C4-2B (cell line): ENCODE measurements around the gene GDF10.

Experiments used
- ZFX ChIP-seq: fragments of 450-650 bp; IDR thresholded peaks from 2 replicates; pipeline ENCODE4 v1.6.1; 2017
- TF ChIP-seq, protein P1 (sequence below): fragments of 450-650 bp; conservative IDR thresholded peaks from 2 replicates; pipeline ENCODE4 v1.5.1; 2017; ENCODE audit warnings: mild to moderate bottlenecking

DNA sequence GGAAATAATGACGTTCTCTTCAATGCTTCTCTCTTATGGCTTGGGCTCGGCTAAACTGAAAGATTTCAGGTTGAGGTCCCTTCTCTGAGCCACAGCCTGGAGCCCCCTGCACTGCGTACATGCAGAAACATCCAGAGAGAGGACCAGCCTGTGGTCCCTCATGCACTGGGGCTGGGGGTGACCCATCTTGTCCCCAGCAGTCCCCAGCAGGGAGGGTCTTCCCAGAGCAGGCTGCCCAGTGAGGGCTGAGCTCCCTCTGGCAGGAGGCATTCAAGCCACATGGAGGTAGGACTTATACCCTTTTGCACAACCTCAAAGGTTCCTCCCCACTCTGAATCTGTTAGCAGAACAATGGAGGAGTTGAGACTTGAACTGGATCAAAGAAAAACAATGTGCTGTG is 7.4 kb downstream of the GDF10 start:
- TF ChIP-seq ZFX, result no peak
- TF ChIP-seq, protein P1, sequence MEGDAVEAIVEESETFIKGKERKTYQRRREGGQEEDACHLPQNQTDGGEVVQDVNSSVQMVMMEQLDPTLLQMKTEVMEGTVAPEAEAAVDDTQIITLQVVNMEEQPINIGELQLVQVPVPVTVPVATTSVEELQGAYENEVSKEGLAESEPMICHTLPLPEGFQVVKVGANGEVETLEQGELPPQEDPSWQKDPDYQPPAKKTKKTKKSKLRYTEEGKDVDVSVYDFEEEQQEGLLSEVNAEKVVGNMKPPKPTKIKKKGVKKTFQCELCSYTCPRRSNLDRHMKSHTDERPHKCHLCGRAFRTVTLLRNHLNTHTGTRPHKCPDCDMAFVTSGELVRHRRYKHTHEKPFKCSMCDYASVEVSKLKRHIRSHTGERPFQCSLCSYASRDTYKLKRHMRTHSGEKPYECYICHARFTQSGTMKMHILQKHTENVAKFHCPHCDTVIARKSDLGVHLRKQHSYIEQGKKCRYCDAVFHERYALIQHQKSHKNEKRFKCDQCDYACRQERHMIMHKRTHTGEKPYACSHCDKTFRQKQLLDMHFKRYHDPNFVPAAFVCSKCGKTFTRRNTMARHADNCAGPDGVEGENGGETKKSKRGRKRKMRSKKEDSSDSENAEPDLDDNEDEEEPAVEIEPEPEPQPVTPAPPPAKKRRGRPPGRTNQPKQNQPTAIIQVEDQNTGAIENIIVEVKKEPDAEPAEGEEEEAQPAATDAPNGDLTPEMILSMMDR, result no peak
